Measurements from ENCODE around the gene PADI3. TPM values are rescaled to one million over a fixed set of nuclear protein-coding genes. Genes with fewer than 3 reads are reported as not detected.

Gene PADI3
- total RNA-seq, 1 experiment from 2014 or later: 2.5 TPM

DNA sequence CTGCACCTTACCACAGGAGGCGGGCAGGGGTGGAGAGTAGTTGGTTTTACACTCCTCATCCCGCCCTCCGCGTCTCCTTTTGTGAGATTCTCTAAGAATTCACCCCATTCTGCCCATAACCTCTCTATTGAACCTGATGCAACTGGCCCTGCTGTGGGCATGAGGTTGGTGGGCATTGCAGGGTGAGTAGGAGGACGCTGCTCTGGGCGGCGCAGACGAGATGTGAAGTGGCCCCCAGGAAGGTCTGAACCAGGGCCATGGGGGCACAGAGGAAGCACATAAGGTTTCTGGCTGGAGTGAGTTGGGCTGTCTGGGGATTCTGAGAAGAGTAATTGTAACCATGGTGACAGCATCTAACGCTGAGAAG lies 35.1 kb upstream of the PADI3 start:
- Histone ChIP-seq H2BK12ac (ENCODE audit: insufficient read length, low read depth, low read length) (no peak overlapping the region), H3K14ac (ENCODE audit: insufficient read depth, low read length) (no peak overlapping the region), H2BK15ac (ENCODE audit: low read depth, low read length) (no peak overlapping the region), H3K79me1 (ENCODE audit: insufficient read depth, low read depth, low read length, poor library complexity, severe bottlenecking) (no peaks in the 10 kb centered on the region), H3K4me1 (ENCODE audit: insufficient read depth, low read length) (no peaks in the 10 kb centered on the region; the same call in 1 of the 2 replicates), H4K91ac (ENCODE audit: insufficient read length, low read depth, low read length) (no peak overlapping the region), H3K27me3 (ENCODE audit: insufficient read depth, low read length) (no peaks in the 10 kb centered on the region), H3K18ac (ENCODE audit: insufficient read length, low read depth, low read length) (no peak overlapping the region), H3K9ac (ENCODE audit: extremely low read depth, insufficient read length, low read length) (no peak overlapping the region), H3K27ac (ENCODE audit: insufficient read length, low read depth, low read length) (no peak overlapping the region), H3K79me2 (ENCODE audit: insufficient read depth, low read length) (no peaks in the 10 kb centered on the region), H2AK5ac (ENCODE audit: insufficient read length, low read length) (no peak overlapping the region), H3K23ac (ENCODE audit: insufficient read length, low read depth, low read length) (no peak overlapping the region), H3T11ph (ENCODE audit: low read length) (no peak overlapping the region), H3K9me3 (ENCODE audit: control insufficient read depth, low read depth, low read length) (no peaks in the 10 kb centered on the region), H2BK5ac (ENCODE audit: insufficient read length, low read length) (no peak overlapping the region), H3K4ac (ENCODE audit: low read depth, low read length) (no peak overlapping the region), H3K56ac (ENCODE audit: insufficient read length, low read depth, low read length) (no peak overlapping the region), H2BK120ac (ENCODE audit: low read depth, low read length, poor library complexity, severe bottlenecking) (no peak overlapping the region), H3K23me2 (ENCODE audit: insufficient read length, low read depth, low read length, poor library complexity, severe bottlenecking) (no peaks in the 10 kb centered on the region), H3K4me2 (ENCODE audit: insufficient read depth, insufficient read length, low read length) (no peak overlapping the region), H4K8ac (replicated peaks; ENCODE audit: insufficient read length, low read depth, low read length) (no peak overlapping the region), H2AFZ (ENCODE audit: low read length) (no peak overlapping the region), H2BK20ac (ENCODE audit: low read depth, low read length, poor library complexity, severe bottlenecking) (no peak overlapping the region), H4K20me1 (ENCODE audit: control insufficient read depth, insufficient read depth, insufficient read length) (no peaks in the 10 kb centered on the region), H4K5ac (ENCODE audit: insufficient read length, low read depth, low read length) (no peak overlapping the region)
- H3K27ac Mint-ChIP-seq: peak overlapping the region in 1 of 3 experiments; percentile 54; a peak in 1 of 7 replicates
- H3K4me3 Mint-ChIP-seq: no peak overlapping the region
- TF ChIP-seq, protein P1, sequence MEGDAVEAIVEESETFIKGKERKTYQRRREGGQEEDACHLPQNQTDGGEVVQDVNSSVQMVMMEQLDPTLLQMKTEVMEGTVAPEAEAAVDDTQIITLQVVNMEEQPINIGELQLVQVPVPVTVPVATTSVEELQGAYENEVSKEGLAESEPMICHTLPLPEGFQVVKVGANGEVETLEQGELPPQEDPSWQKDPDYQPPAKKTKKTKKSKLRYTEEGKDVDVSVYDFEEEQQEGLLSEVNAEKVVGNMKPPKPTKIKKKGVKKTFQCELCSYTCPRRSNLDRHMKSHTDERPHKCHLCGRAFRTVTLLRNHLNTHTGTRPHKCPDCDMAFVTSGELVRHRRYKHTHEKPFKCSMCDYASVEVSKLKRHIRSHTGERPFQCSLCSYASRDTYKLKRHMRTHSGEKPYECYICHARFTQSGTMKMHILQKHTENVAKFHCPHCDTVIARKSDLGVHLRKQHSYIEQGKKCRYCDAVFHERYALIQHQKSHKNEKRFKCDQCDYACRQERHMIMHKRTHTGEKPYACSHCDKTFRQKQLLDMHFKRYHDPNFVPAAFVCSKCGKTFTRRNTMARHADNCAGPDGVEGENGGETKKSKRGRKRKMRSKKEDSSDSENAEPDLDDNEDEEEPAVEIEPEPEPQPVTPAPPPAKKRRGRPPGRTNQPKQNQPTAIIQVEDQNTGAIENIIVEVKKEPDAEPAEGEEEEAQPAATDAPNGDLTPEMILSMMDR (conservative IDR thresholded peaks at IDR 0.05): no peak
- peaks cover 35 to 45% of the 10 kb centered on the region in 2 experiments for H3K4me1 Mint-ChIP-seq
- peaks cover 6% of the 10 kb centered on the region for H3K27me3 Mint-ChIP-seq (ENCODE audit: low read depth)
- no CpG with 5 or more reads among the region's 9 CpGs for WGBS (ENCODE audit: extremely low coverage, insufficient read length, low lambda C conversion rate)
- no peaks in the 10 kb centered on the region for H3K36me3 Mint-ChIP-seq (ENCODE audit: insufficient read depth in 1 of 3, low read depth in 3 of 3)
- no peak for DNase-seq
- no peaks in the 10 kb centered on the region for H3K9me3 Mint-ChIP-seq

Data from H9 (cell line).